ENCODE measurements around the gene ARHGAP8.

Gene ARHGAP8

GRCh38 chr22:44786136-44786535 lies 33.8 kb downstream of the ARHGAP8 start:
- TF ChIP-seq, protein P1, sequence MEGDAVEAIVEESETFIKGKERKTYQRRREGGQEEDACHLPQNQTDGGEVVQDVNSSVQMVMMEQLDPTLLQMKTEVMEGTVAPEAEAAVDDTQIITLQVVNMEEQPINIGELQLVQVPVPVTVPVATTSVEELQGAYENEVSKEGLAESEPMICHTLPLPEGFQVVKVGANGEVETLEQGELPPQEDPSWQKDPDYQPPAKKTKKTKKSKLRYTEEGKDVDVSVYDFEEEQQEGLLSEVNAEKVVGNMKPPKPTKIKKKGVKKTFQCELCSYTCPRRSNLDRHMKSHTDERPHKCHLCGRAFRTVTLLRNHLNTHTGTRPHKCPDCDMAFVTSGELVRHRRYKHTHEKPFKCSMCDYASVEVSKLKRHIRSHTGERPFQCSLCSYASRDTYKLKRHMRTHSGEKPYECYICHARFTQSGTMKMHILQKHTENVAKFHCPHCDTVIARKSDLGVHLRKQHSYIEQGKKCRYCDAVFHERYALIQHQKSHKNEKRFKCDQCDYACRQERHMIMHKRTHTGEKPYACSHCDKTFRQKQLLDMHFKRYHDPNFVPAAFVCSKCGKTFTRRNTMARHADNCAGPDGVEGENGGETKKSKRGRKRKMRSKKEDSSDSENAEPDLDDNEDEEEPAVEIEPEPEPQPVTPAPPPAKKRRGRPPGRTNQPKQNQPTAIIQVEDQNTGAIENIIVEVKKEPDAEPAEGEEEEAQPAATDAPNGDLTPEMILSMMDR (IDR thresholded peaks at IDR 0.05; ENCODE audit: borderline replicate concordance, control extremely low read depth, extremely low read depth, insufficient read depth, missing control alignments), result no peak
- in situ Hi-C loops (cut with MboI; ENCODE audit: low sequenced_read_pairs, unreplicated experiment), result no loop called here

GRCh38 chr22:44786610-44787009 lies 34.2 kb downstream of the ARHGAP8 start:
- TF ChIP-seq, protein P1 (IDR thresholded peaks at IDR 0.05; ENCODE audit: borderline replicate concordance, control extremely low read depth, extremely low read depth, insufficient read depth, missing control alignments), result no peak
- DNase-seq (ENCODE audit: low spot score), result no peak
- in situ Hi-C loops (cut with MboI; ENCODE audit: low sequenced_read_pairs, unreplicated experiment), result no loop called here

More at GRCh38 chr22:44786136-44786535, 33.8 kb downstream of the ARHGAP8 start:
- DNase-seq (ENCODE audit: low spot score), result no peak

GRCh38 chr22:44787832-44788231 lies 35.5 kb downstream of the ARHGAP8 start:
- no peak for DNase-seq (ENCODE audit: low spot score)
- in situ Hi-C loops (cut with MboI; ENCODE audit: low sequenced_read_pairs, unreplicated experiment), result no loop called here
- TF ChIP-seq, protein P1 (IDR thresholded peaks at IDR 0.05; ENCODE audit: borderline replicate concordance, control extremely low read depth, extremely low read depth, insufficient read depth, missing control alignments), result no peak

DNA sequence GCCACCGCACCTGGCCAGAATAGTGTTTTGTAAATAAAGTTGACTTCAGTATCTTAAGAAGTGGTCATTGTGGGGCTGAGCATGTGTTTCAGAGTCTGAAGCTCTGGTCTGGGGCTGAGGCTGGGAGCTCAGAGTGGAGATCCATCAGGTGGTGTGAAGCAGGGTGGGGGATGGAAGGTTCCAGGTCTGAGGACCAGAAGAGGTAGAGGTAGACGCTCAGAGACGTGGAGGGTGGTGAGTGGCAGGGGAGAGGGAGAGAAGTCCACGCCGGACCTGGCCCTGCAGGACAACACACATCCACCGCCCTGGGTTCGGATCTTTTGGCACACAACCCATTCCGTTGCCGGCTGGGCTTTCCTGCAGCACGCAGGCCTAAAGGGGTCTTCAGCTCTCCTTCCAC lies 40.7 kb downstream of the ARHGAP8 start:
- DNase-seq (ENCODE audit: low spot score), result no peak
- TF ChIP-seq, protein P1 (IDR thresholded peaks at IDR 0.05; ENCODE audit: borderline replicate concordance, control extremely low read depth, extremely low read depth, insufficient read depth, missing control alignments), result no peak
- in situ Hi-C loops (cut with MboI; ENCODE audit: low sequenced_read_pairs, unreplicated experiment), result no loop called here

- TF ChIP-seq, protein P1 (IDR thresholded peaks at IDR 0.05; ENCODE audit: borderline replicate concordance, control extremely low read depth, extremely low read depth, insufficient read depth, missing control alignments), result no peak
- in situ Hi-C loops (cut with MboI; ENCODE audit: low sequenced_read_pairs, unreplicated experiment), result no loop called here
- DNase-seq (ENCODE audit: low spot score), result no peak
Measured at GRCh38 chr22:44793506-44794172, 41.3 kb downstream of the ARHGAP8 start.

DNA sequence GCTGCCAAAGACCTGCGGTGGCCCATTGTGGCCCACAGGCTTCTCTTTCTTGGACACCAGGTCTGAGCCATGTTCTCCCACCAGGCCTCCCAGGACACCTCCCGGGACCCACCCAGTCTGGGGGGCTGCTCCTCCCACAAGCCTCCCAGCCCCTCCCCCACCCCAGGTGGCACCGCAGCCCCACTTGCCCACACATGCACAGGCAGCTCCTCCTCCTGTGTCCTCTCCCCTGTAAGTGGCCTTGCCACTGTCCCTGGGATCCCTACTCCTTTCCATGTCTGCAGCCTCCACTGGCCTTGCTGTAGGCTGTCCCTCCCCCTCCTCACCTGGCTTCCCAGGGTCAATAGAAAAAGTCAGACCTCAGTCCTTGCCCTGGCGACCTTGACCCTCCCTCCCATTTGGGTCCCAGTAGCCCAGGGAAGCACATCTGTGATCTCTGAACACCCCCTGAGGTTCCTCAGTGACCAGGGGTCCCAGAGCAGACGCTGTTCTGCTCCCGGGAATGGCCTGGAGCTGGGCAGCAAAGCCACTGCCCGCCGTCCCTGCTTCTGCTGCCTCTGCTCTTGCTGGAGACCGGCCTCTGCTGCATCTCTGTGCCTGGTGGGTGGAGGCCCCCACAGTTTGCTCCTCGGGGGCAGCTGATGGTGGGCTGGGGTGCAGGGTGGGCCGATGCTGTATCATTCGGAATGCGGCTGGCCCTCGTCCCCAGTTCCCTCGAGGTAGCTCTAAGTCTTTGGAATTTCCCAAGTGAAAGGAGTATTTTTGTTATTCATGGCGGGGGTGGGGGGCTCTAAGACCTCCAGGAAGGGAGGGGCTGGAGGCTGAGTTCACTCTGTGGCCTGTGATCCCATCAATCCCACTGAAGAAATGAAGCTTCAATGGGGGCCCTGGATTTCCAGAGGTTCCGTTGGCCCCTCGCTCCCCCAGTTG lies 43.6 kb downstream of the ARHGAP8 start:
- no peak for DNase-seq (ENCODE audit: low spot score)
- TF ChIP-seq, protein P1 (IDR thresholded peaks at IDR 0.05; ENCODE audit: borderline replicate concordance, control extremely low read depth, extremely low read depth, insufficient read depth, missing control alignments), result no peak
- in situ Hi-C loops (cut with MboI; ENCODE audit: low sequenced_read_pairs, unreplicated experiment), result no loop called here
